ENCODE measurements around the gene PRKAR1B. TPM values are rescaled to one million over a fixed set of nuclear protein-coding genes. Genes with fewer than 3 reads are reported as not detected.

Gene PRKAR1B
- total and polyA plus RNA-seq, 10 of the 15 experiments (the other 5 are each of a cell fraction or from before 2014, with no cell fraction given) = 1.4 to 45.6 (median 19.3) TPM

DNA sequence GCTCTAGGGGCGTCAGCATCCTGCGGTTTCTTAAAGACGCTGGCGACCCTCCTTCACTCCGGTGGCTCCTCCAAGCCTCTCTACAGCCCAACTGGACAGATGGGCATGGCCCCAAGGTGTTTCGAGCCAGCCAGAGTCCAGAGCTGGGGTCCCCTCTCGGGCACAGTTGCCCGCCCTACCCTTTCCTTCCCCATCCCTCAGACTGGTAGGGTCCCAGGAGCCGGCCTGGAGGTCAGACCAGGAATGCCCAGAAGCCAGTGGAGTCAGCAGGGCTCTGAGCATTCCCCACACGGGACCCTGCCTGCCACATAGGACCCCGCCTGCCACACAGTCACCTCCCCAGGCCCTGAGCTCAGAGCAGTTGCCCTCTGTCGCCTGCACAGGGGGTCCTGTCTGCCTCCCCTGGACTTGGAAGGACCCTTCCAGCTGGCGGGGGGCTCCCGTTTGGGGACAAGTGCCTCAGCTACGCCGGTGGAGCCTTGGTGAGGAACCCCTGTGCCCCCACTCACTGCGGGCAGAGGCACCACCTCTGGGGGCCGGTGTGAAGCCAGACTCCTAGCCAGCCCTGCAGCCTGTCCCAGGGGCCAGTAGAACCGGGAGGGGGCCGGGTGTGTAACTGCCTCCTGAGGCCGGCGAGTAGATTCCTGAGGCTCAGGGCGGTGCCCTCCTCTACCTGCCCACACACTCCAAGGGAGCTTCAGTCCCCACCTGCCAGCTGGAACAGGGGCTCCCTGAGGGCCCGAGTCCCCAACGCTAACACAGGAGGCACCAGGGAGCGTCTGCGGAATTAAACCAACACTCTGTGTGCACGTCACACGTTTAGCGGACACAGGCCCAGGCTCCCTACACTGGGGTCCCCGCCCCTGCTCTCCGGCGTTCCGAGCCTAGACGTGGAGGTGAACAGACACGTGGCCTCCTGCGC is 188.1 kb downstream of the PRKAR1B start:
- no peak overlapping the region for H3K4me3 ChIP-seq
- H3K36me3 ChIP-seq (ENCODE audit: control insufficient read depth in 2 of 2, insufficient read depth in 2 of 2, low read length in 1 of 2) = no peaks in the 10 kb centered on the region
- POLR2A ChIA-PET = no interaction called here
- in situ Hi-C loops (cut with MboI) = no loop called here
- no peaks in the 10 kb centered on the region; the same call in 2 of the 3 replicates for H3K9me3 ChIP-seq (replicated peaks; ENCODE audit: control insufficient read depth, insufficient read depth, low read length)
- no peaks in the 10 kb centered on the region for H3K4me1 ChIP-seq (ENCODE audit: control insufficient read depth, insufficient read depth, low read length)
- 62% methylated on average over 29 of the region's 37 CpGs for WGBS (ENCODE audit: insufficient coverage, insufficient replicate concordance, low lambda C conversion rate, missing lambda C conversion rate)
- no peak overlapping the region for H3K9ac ChIP-seq (ENCODE audit: control insufficient read depth, insufficient read depth, low read length)
- RAD21 ChIA-PET (ENCODE audit: unreplicated experiment) = no interaction called here
- DNase-seq (ENCODE audit: low read depth, low spot score) = no peak
- BruUV-seq (replicated peaks) = no TSS peak
- no peaks in the 10 kb centered on the region for H4K20me1 ChIP-seq (ENCODE audit: control insufficient read depth, insufficient read depth)
- intact Hi-C loops (cut with micrococcal nuclease; ENCODE audit: unreplicated experiment) = no loop called here
- no peak overlapping the region for H3K4me2 ChIP-seq (ENCODE audit: control insufficient read depth, insufficient read depth)
- H3K27me3 ChIP-seq (replicated peaks in 1 of 2; ENCODE audit: control insufficient read depth in 2 of 2, insufficient read depth in 2 of 2, low read length in 1 of 2) = no peaks in the 10 kb centered on the region
- CTCF ChIA-PET = no interaction called here
- SMC1A ChIA-PET (ENCODE audit: uncharacterized antibody, unreplicated experiment) = no interaction called here
- no peak overlapping the region for H3K27ac ChIP-seq (ENCODE audit: control insufficient read depth, insufficient read depth)
- ATAC-seq = no peak
- no peaks in the 10 kb centered on the region for H3K79me2 ChIP-seq (ENCODE audit: control insufficient read depth, insufficient read depth, low read length)
- no peak for FAIRE-seq
- no peak for TF ChIP-seq DPF2 (IDR thresholded peaks at IDR 0.05)
- TF ChIP-seq, protein P1, sequence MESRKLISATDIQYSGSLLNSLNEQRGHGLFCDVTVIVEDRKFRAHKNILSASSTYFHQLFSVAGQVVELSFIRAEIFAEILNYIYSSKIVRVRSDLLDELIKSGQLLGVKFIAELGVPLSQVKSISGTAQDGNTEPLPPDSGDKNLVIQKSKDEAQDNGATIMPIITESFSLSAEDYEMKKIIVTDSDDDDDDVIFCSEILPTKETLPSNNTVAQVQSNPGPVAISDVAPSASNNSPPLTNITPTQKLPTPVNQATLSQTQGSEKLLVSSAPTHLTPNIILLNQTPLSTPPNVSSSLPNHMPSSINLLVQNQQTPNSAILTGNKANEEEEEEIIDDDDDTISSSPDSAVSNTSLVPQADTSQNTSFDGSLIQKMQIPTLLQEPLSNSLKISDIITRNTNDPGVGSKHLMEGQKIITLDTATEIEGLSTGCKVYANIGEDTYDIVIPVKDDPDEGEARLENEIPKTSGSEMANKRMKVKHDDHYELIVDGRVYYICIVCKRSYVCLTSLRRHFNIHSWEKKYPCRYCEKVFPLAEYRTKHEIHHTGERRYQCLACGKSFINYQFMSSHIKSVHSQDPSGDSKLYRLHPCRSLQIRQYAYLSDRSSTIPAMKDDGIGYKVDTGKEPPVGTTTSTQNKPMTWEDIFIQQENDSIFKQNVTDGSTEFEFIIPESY (IDR thresholded peaks at IDR 0.05) = no peak
- no peak for TF ChIP-seq SUZ12 (IDR thresholded peaks at IDR 0.05; ENCODE audit: unreplicated experiment)
- TF ChIP-seq MYB (IDR thresholded peaks at IDR 0.05; ENCODE audit: borderline replicate concordance, low read depth, low read length) = no peak
- no peak for TF ChIP-seq STAT3 (IDR thresholded peaks at IDR 0.05; ENCODE audit: low read depth, low read length)
- TF ChIP-seq, protein P2, sequence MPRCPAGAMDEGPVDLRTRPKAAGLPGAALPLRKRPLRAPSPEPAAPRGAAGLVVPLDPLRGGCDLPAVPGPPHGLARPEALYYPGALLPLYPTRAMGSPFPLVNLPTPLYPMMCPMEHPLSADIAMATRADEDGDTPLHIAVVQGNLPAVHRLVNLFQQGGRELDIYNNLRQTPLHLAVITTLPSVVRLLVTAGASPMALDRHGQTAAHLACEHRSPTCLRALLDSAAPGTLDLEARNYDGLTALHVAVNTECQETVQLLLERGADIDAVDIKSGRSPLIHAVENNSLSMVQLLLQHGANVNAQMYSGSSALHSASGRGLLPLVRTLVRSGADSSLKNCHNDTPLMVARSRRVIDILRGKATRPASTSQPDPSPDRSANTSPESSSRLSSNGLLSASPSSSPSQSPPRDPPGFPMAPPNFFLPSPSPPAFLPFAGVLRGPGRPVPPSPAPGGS (IDR thresholded peaks at IDR 0.05; ENCODE audit: borderline replicate concordance, insufficient read depth, low read depth, low read length, poor library complexity, severe bottlenecking) = no peak
- TF ChIP-seq MEF2A (IDR thresholded peaks at IDR 0.05; ENCODE audit: insufficient read depth, low read depth, low read length) = no peak
- TF ChIP-seq IRF5 (IDR thresholded peaks at IDR 0.05; ENCODE audit: borderline replicate concordance) = no peak
- no peak for TF ChIP-seq TCF3 (IDR thresholded peaks at IDR 0.05; ENCODE audit: borderline replicate concordance, insufficient read depth, low read depth, low read length)
- TF ChIP-seq SREBF1 (IDR thresholded peaks at IDR 0.05; ENCODE audit: low read length) = no peak
- no peak for TF ChIP-seq ESRRA (IDR thresholded peaks at IDR 0.05; ENCODE audit: low read length)
- TF ChIP-seq, protein P3, sequence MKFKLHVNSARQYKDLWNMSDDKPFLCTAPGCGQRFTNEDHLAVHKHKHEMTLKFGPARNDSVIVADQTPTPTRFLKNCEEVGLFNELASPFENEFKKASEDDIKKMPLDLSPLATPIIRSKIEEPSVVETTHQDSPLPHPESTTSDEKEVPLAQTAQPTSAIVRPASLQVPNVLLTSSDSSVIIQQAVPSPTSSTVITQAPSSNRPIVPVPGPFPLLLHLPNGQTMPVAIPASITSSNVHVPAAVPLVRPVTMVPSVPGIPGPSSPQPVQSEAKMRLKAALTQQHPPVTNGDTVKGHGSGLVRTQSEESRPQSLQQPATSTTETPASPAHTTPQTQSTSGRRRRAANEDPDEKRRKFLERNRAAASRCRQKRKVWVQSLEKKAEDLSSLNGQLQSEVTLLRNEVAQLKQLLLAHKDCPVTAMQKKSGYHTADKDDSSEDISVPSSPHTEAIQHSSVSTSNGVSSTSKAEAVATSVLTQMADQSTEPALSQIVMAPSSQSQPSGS (IDR thresholded peaks at IDR 0.05; ENCODE audit: low read length) = no peak
- TF ChIP-seq E2F4 (IDR thresholded peaks at IDR 0.05; ENCODE audit: low read depth, low read length) = no peak
- no peak for TF ChIP-seq SIX5 (IDR thresholded peaks at IDR 0.05; ENCODE audit: low read depth, low read length, severe bottlenecking)
- no peak overlapping the region for H2AFZ ChIP-seq (ENCODE audit: control insufficient read depth, low read depth, low read length)

All from GM12878 (cell line).